ENCODE measurements around the gene PIK3AP1. TPM values are rescaled to one million over a fixed set of nuclear protein-coding genes. Genes with fewer than 3 reads are reported as not detected.
"Not testable (repeated sequence)": the region's sequence is repeated elsewhere in the genome, so short reads cannot be mapped to it uniquely, and the experiment has no call there.

PIK3AP1 gene
- total RNA-seq, 8 experiments from 2014 or later = 0.23 to 11.8 (median 3.3) TPM

GRCh38 chr10:96700374-96701099, 19.8 kb downstream of the PIK3AP1 start:
- Histone ChIP-seq H3K27ac (no peak overlapping the region), H3K4me3 (no peak overlapping the region), H3K4me1 (replicated peaks in 1 of 2) (no peaks in the 10 kb centered on the region)
- ATAC-seq (replicated peaks in 6 of 8) = no peak
- WGBS, 10 experiments = 47 to 100% (median 88%) methylated on average over 1 to 13 of the region's 13 CpGs; no CpG with 5 or more reads in 2 of the 10 experiments
- in situ Hi-C loops (cut with MboI; ENCODE audit: low pct_unique_long_range_greater_than_20kb in 2 of 9, low sequenced_read_pairs in 9 of 9, unreplicated experiment in 9 of 9) = no loop called here

- 31 to 100% (median 80%) methylated on average over 1 to 3 of the region's 3 CpGs; no CpG with 5 or more reads in 1 of the 10 experiments for WGBS, 10 experiments
- H3K27ac ChIP-seq = no peak overlapping the region
- H3K4me1 ChIP-seq (replicated peaks in 1 of 2) = no peaks in the 10 kb centered on the region
- ATAC-seq (replicated peaks in 6 of 8) = no peak
- in situ Hi-C loops (cut with MboI; ENCODE audit: low pct_unique_long_range_greater_than_20kb in 2 of 9, low sequenced_read_pairs in 9 of 9, unreplicated experiment in 9 of 9) = no loop called here
- H3K4me3 ChIP-seq = no peak overlapping the region
These were observed 20.7 kb downstream of the PIK3AP1 start for GRCh38 chr10:96699613-96700012.

GRCh38 chr10:96698305-96698704, 22.0 kb downstream of the PIK3AP1 start:
- H3K4me1 ChIP-seq (replicated peaks in 1 of 2); H3K4me3 ChIP-seq; in situ Hi-C loops (cut with MboI; ENCODE audit: low pct_unique_long_range_greater_than_20kb in 2 of 9, low sequenced_read_pairs in 9 of 9, unreplicated experiment in 9 of 9); ATAC-seq (replicated peaks in 6 of 8); H3K27ac ChIP-seq: not testable (repeated sequence)
- WGBS, 10 experiments = 70 to 100% (median 84%) methylated on average over 2 to 6 of the region's 6 CpGs

- WGBS, 10 experiments = 25 to 100% (median 79%) methylated on average over 1 to 3 of the region's 3 CpGs; no CpG with 5 or more reads in 3 of the 10 experiments
- ATAC-seq (replicated peaks in 6 of 8) = no peak
- Histone ChIP-seq H3K27ac (no peak overlapping the region), H3K4me3 (no peak overlapping the region), H3K4me1 (replicated peaks in 1 of 2) (no peaks in the 10 kb centered on the region)
- in situ Hi-C loops (cut with MboI; ENCODE audit: low pct_unique_long_range_greater_than_20kb in 2 of 9, low sequenced_read_pairs in 9 of 9, unreplicated experiment in 9 of 9) = no loop called here
These were observed 22.9 kb downstream of the PIK3AP1 start for GRCh38 chr10:96697438-96697837.

GRCh38 chr10:96696845-96697425, 23.4 kb downstream of the PIK3AP1 start:
- Histone ChIP-seq H3K27ac (no peak overlapping the region), H3K4me1 (replicated peaks in 1 of 2) (no peaks in the 10 kb centered on the region), H3K4me3 (no peak overlapping the region)
- ATAC-seq (replicated peaks in 6 of 8) = peak in 1 of 8 experiments; percentile 66
- in situ Hi-C loops (cut with MboI; ENCODE audit: low pct_unique_long_range_greater_than_20kb in 2 of 9, low sequenced_read_pairs in 9 of 9, unreplicated experiment in 9 of 9) = no loop called here
- 64 to 100% (median 90%) methylated on average over 1 to 7 of the region's 7 CpGs for WGBS, 10 experiments

GRCh38 chr10:96695975-96696634, 24.2 kb downstream of the PIK3AP1 start:
- in situ Hi-C loops (cut with MboI; ENCODE audit: low pct_unique_long_range_greater_than_20kb in 2 of 9, low sequenced_read_pairs in 9 of 9, unreplicated experiment in 9 of 9) = no loop called here
- no peak overlapping the region for H3K27ac ChIP-seq
- WGBS, 10 experiments = 25 to 100% (median 63%) methylated on average over 1 to 3 of the region's 3 CpGs; no CpG with 5 or more reads in 1 of the 10 experiments
- no peak for ATAC-seq (replicated peaks in 6 of 8)
- no peaks in the 10 kb centered on the region for H3K4me1 ChIP-seq (replicated peaks in 1 of 2)
- no peak overlapping the region for H3K4me3 ChIP-seq

GRCh38 chr10:96695366-96695765, 24.9 kb downstream of the PIK3AP1 start:
- ATAC-seq (replicated peaks in 6 of 8) = peak in 1 of 8 experiments; percentile 23
- H3K4me1 ChIP-seq (replicated peaks in 1 of 2) = no peaks in the 10 kb centered on the region
- in situ Hi-C loops (cut with MboI; ENCODE audit: low pct_unique_long_range_greater_than_20kb in 2 of 9, low sequenced_read_pairs in 9 of 9, unreplicated experiment in 9 of 9) = no loop called here
- no peak overlapping the region for H3K27ac ChIP-seq
- WGBS, 10 experiments = 10 to 100% (median 88%) methylated on average over 1 of the region's 1 CpG; no CpG with 5 or more reads in 3 of the 10 experiments
- no peak overlapping the region for H3K4me3 ChIP-seq

GRCh38 chr10:96693431-96693830, 26.9 kb downstream of the PIK3AP1 start:
- no peak overlapping the region for H3K4me3 ChIP-seq
- no peak overlapping the region for H3K27ac ChIP-seq
- peak in 1 of 8 experiments; percentile 19 for ATAC-seq (replicated peaks in 6 of 8)
- in situ Hi-C loops (cut with MboI; ENCODE audit: low pct_unique_long_range_greater_than_20kb in 2 of 9, low sequenced_read_pairs in 9 of 9, unreplicated experiment in 9 of 9) = no loop called here
- no peaks in the 10 kb centered on the region for H3K4me1 ChIP-seq (replicated peaks in 1 of 2)
- 0 to 100% (median 83%) methylated on average over 1 to 3 of the region's 3 CpGs for WGBS, 10 experiments

GRCh38 chr10:96692427-96692826, 27.9 kb downstream of the PIK3AP1 start:
- 68 to 100% (median 80%) methylated on average over 1 to 4 of the region's 4 CpGs; no CpG with 5 or more reads in 1 of the 10 experiments for WGBS, 10 experiments
- Histone ChIP-seq H3K4me1 (replicated peaks in 1 of 2) (no peaks in the 10 kb centered on the region), H3K27ac (no peak overlapping the region), H3K4me3 (no peak overlapping the region)
- in situ Hi-C loops (cut with MboI; ENCODE audit: low pct_unique_long_range_greater_than_20kb in 2 of 9, low sequenced_read_pairs in 9 of 9, unreplicated experiment in 9 of 9) = no loop called here
- ATAC-seq (replicated peaks in 6 of 8) = no peak

GRCh38 chr10:96691761-96692160, 28.6 kb downstream of the PIK3AP1 start:
- ATAC-seq (replicated peaks in 6 of 8) = no peak
- Histone ChIP-seq H3K4me3 (no peak overlapping the region), H3K4me1 (replicated peaks in 1 of 2) (no peaks in the 10 kb centered on the region), H3K27ac (no peak overlapping the region)
- in situ Hi-C loops (cut with MboI; ENCODE audit: low pct_unique_long_range_greater_than_20kb in 2 of 9, low sequenced_read_pairs in 9 of 9, unreplicated experiment in 9 of 9) = no loop called here

GRCh38 chr10:96690755-96691730, 29.3 kb downstream of the PIK3AP1 start:
- ATAC-seq (replicated peaks in 6 of 8) = no peak
- in situ Hi-C loops (cut with MboI; ENCODE audit: low pct_unique_long_range_greater_than_20kb in 2 of 9, low sequenced_read_pairs in 9 of 9, unreplicated experiment in 9 of 9) = no loop called here
- no peak overlapping the region for H3K27ac ChIP-seq
- H3K4me1 ChIP-seq (replicated peaks in 1 of 2) = no peaks in the 10 kb centered on the region
- WGBS, 10 experiments = 41 to 91% (median 68%) methylated on average over 2 to 6 of the region's 9 CpGs; no CpG with 5 or more reads in 2 of the 10 experiments
- no peak overlapping the region for H3K4me3 ChIP-seq

- Histone ChIP-seq H3K4me1 (replicated peaks in 1 of 2) (peaks cover 0 to 3% of the 10 kb centered on the region in 2 donors), H3K4me3 (no peak overlapping the region), H3K27ac (no peak overlapping the region)
- in situ Hi-C loops (cut with MboI; ENCODE audit: low pct_unique_long_range_greater_than_20kb in 2 of 9, low sequenced_read_pairs in 9 of 9, unreplicated experiment in 9 of 9) = no loop called here
- ATAC-seq (replicated peaks in 6 of 8) = no peak
- WGBS, 10 experiments = 50 to 100% (median 96%) methylated on average over 1 to 3 of the region's 4 CpGs; no CpG with 5 or more reads in 3 of the 10 experiments
These were observed 31.5 kb downstream of the PIK3AP1 start for GRCh38 chr10:96688789-96689188.
